Measurements from ENCODE around the gene HOXA9.

Gene HOXA9

GRCh38 chr7:27180431-27181420 is 15.4 kb upstream of the HOXA9 start:
- in situ Hi-C loops (cut with MboI; ENCODE audit: low pct_unique_long_range_greater_than_20kb, low sequenced_read_pairs) = loop anchor here (25.0 kb wide), 1 partner anchor 818 kb away; no protein-coding TSS in a partner anchor
- DNase-seq = no peak

- in situ Hi-C loops (cut with MboI; ENCODE audit: low pct_unique_long_range_greater_than_20kb, low sequenced_read_pairs) = loop anchor here (25.0 kb wide), 1 partner anchor 817 kb away; no protein-coding TSS in a partner anchor
- peak; percentile 90 for DNase-seq
These were observed 14.4 kb upstream of the HOXA9 start for GRCh38 chr7:27179503-27180430.

GRCh38 chr7:27179030-27179429 is 13.7 kb upstream of the HOXA9 start:
- DNase-seq = no peak
- in situ Hi-C loops (cut with MboI; ENCODE audit: low pct_unique_long_range_greater_than_20kb, low sequenced_read_pairs) = loop anchor here (25.0 kb wide), 1 partner anchor 817 kb away; no protein-coding TSS in a partner anchor

GRCh38 chr7:27178366-27178765 is 13.0 kb upstream of the HOXA9 start:
- in situ Hi-C loops (cut with MboI; ENCODE audit: low pct_unique_long_range_greater_than_20kb, low sequenced_read_pairs) = loop anchor here (25.0 kb wide), 1 partner anchor 816 kb away; no protein-coding TSS in a partner anchor
- DNase-seq = no peak

- in situ Hi-C loops (cut with MboI; ENCODE audit: low pct_unique_long_range_greater_than_20kb, low sequenced_read_pairs) = loop anchor here (25.0 kb wide), 1 partner anchor 816 kb away; no protein-coding TSS in a partner anchor
- no peak for DNase-seq
These were observed 12.5 kb upstream of the HOXA9 start for GRCh38 chr7:27177795-27178320.

- in situ Hi-C loops (cut with MboI; ENCODE audit: low pct_unique_long_range_greater_than_20kb, low sequenced_read_pairs) = loop anchor here (25.0 kb wide), 1 partner anchor 815 kb away; no protein-coding TSS in a partner anchor
- DNase-seq = no peak
These were observed 11.8 kb upstream of the HOXA9 start for GRCh38 chr7:27176962-27177794.

- in situ Hi-C loops (cut with MboI; ENCODE audit: low pct_unique_long_range_greater_than_20kb, low sequenced_read_pairs) = loop anchor here (25.0 kb wide), 1 partner anchor 814 kb away; no protein-coding TSS in a partner anchor
- DNase-seq = no peak
These were observed 11.1 kb upstream of the HOXA9 start for GRCh38 chr7:27176524-27176845.

- in situ Hi-C loops (cut with MboI; ENCODE audit: low pct_unique_long_range_greater_than_20kb, low sequenced_read_pairs) = loop anchor here (25.0 kb wide), 1 partner anchor 814 kb away; no protein-coding TSS in a partner anchor
- no peak for DNase-seq
These were observed 10.5 kb upstream of the HOXA9 start for GRCh38 chr7:27175626-27176523.

GRCh38 chr7:27174874-27175625 is 9.7 kb upstream of the HOXA9 start:
- in situ Hi-C loops (cut with MboI; ENCODE audit: low pct_unique_long_range_greater_than_20kb, low sequenced_read_pairs) = loop anchor here (25.0 kb wide), 2 partner anchors 813 to 1313 kb away; no protein-coding TSS in a partner anchor
- DNase-seq = peak; percentile 31

- in situ Hi-C loops (cut with MboI; ENCODE audit: low pct_unique_long_range_greater_than_20kb, low sequenced_read_pairs) = loop anchor here (25.0 kb wide), 1 partner anchor 1312 kb away; no protein-coding TSS in a partner anchor
- no peak for DNase-seq
These were observed 8.9 kb upstream of the HOXA9 start, which contains the start of gene HOXA10 for GRCh38 chr7:27173956-27174873. Gene HOXA10, minus strand, starts transcription at chr7:27174320. Its CDS starts 14 bp downstream, at chr7:27174306.

- in situ Hi-C loops (cut with MboI; ENCODE audit: low pct_unique_long_range_greater_than_20kb, low sequenced_read_pairs) = loop anchor here (25.0 kb wide), 1 partner anchor 1311 kb away; no protein-coding TSS in a partner anchor
- peak; percentile 65 for DNase-seq
These were observed 8.2 kb upstream of the HOXA9 start for GRCh38 chr7:27173511-27173955.

GRCh38 chr7:27172823-27173510 is 7.6 kb upstream of the HOXA9 start:
- in situ Hi-C loops (cut with MboI; ENCODE audit: low pct_unique_long_range_greater_than_20kb, low sequenced_read_pairs) = loop anchor here (25.0 kb wide), 1 partner anchor 1311 kb away; no protein-coding TSS in a partner anchor

GRCh38 chr7:27172315-27172774 is 7.0 kb upstream of the HOXA9 start:
- DNase-seq = peak; percentile 49
- in situ Hi-C loops (cut with MboI; ENCODE audit: low pct_unique_long_range_greater_than_20kb, low sequenced_read_pairs) = loop anchor here (25.0 kb wide), 1 partner anchor 1310 kb away; no protein-coding TSS in a partner anchor

More at GRCh38 chr7:27172823-27173510, 7.6 kb upstream of the HOXA9 start:
- DNase-seq = peak; percentile 59

- peak; percentile 74 for DNase-seq
These were observed 6.4 kb upstream of the HOXA9 start for GRCh38 chr7:27171637-27172314.

More at GRCh38 chr7:27171637-27172314, 6.4 kb upstream of the HOXA9 start:
- in situ Hi-C loops (cut with MboI; ENCODE audit: low pct_unique_long_range_greater_than_20kb, low sequenced_read_pairs) = loop anchor here (25.0 kb wide), 1 partner anchor 1309 kb away; no protein-coding TSS in a partner anchor
